Esophagus muscularis mucosa (tissue), 4 donors: Measurements from ENCODE around the gene STIP1. TPM values are rescaled to one million over a fixed set of nuclear protein-coding genes. Genes with fewer than 3 reads are reported as not detected.
A peak's percentile ranks its signal among the peaks of the same experiment; 100 is the strongest.

Source experiments
- DNase-seq: peaks from one replicate; pipeline ENCODE4 v3.0.0-alpha.2; 2017; ENCODE audit errors: extremely low spot score
- H3K27ac ChIP-seq, 4 donors: fragments of 200-600 bp; sonication (generic); replicated peaks in 1 of 4; 1 replicate in 3 of 4; 2 replicates in 1 of 4; pipeline ENCODE4 v1.5.1; 2016 to 2019; ENCODE audit warnings: mild to moderate bottlenecking in 1 of 4
- H3K27me3 ChIP-seq, 4 donors: fragments of 200-600 bp; sonication (generic); one replicate each; pipeline versions ENCODE4 v1.5.1 to v1.6.0; 2016 to 2019
- H3K36me3 ChIP-seq, 4 donors: fragments of 200-600 bp; sonication (generic); one replicate each; pipeline ENCODE4 v1.5.1; 2016 to 2019
- H3K4me1 ChIP-seq, 4 donors: fragments of 200-600 bp; sonication (generic); one replicate each; pipeline ENCODE4 v1.5.1; 2016 to 2019
- H3K4me3 ChIP-seq, 4 donors: fragments of 200-600 bp; sonication (generic); 1 replicate in 2 of 4; 2 replicates in 2 of 4; pipeline ENCODE4 v1.5.1; 2016 to 2019; ENCODE audit warnings: mild to moderate bottlenecking in 4 of 4, moderate library complexity in 1 of 4
- H3K9me3 ChIP-seq, 4 donors: fragments of 200-600 bp; sonication (generic); 1 replicate in 3 of 4; 2 replicates in 1 of 4; pipeline ENCODE4 v1.5.1; 2016 to 2019
- CTCF ChIP-seq, 3 experiments: fragments of 200-600 bp in 2 of 3; fragments of 450-650 bp in 1 of 3; sonication (generic) in 2 of 3; IDR thresholded peaks; one replicate each; pipeline ENCODE4 v1.5.1; 2017 to 2019; ENCODE audit warnings: antibody characterized with exemption in 3 of 3, mild to moderate bottlenecking in 2 of 3, moderate library complexity in 1 of 3
- EP300 ChIP-seq: sonication (generic); formaldehyde crosslinking; IDR thresholded peaks from one replicate; pipeline ENCODE4 v1.6.1; 2017; ENCODE audit warnings: antibody characterized with exemption
- POLR2A ChIP-seq: fragments of 450-650 bp; IDR thresholded peaks from one replicate; pipeline ENCODE4 v1.6.1; 2017; ENCODE audit warnings: antibody characterized with exemption, moderate library complexity, mild to moderate bottlenecking, low read depth
- POLR2AphosphoS5 ChIP-seq, 2 donors: sonication (generic); formaldehyde crosslinking; IDR thresholded peaks; one replicate each; pipeline ENCODE4 v1.6.1; 2017; ENCODE audit warnings: antibody characterized with exemption in 2 of 2
- WGBS: methylation state at CpG from one replicate; pipeline ENCODE4 v1.1.5; 2018; 5-methylcytosine and 5-hydroxymethylcytosine counted together
- intact Hi-C: fragments of 100-400 bp; cut with DNase I; formaldehyde crosslinking; loops from one replicate; pipeline ENCODE4 v1.15.1; 2023
- total RNA-seq, 4 donors: library from RNA; depleted of rRNA; stranded (reverse); fragments of >200 nt; gene quantifications; one replicate each; pipeline versions ENCODE4 v1.1.0 to v1.2.1, GENCODE V29; 2016

Gene STIP1
- total RNA-seq, 4 donors from 2014 or later, result 82.2 to 116 (median 101) TPM

GRCh38 chr11:64141081-64141783 is 44.7 kb upstream of the STIP1 start:
- TF ChIP-seq POLR2A (no peak), POLR2AphosphoS5 (IDR thresholded peaks at IDR 0.05) (no peak), CTCF (IDR thresholded peaks at IDR 0.05) (no peak)
- Histone ChIP-seq H3K27ac (no peak overlapping the region), H3K27me3 (no peaks in the 10 kb centered on the region), H3K4me1 (peaks cover 0 to 13% (median 5%) of the 10 kb centered on the region in 4 donors), H3K4me3 (no peak overlapping the region), H3K9me3 (no peaks in the 10 kb centered on the region), H3K36me3 (no peaks in the 10 kb centered on the region)
- intact Hi-C loops, result no loop called here
- WGBS, result 63% methylated on average over 15 of the region's 21 CpGs
- DNase-seq, result no peak

- DNase-seq, result no peak
- Histone ChIP-seq H3K36me3 (no peaks in the 10 kb centered on the region), H3K27ac (no peak overlapping the region), H3K4me3 (no peak overlapping the region), H3K27me3 (no peaks in the 10 kb centered on the region), H3K9me3 (no peaks in the 10 kb centered on the region), H3K4me1 (peaks cover 14 to 35% (median 23%) of the 10 kb centered on the region in 4 donors)
- 95% methylated on average over 39 of the region's 41 CpGs for WGBS
- TF ChIP-seq POLR2AphosphoS5 (IDR thresholded peaks at IDR 0.05) (no peak), CTCF (IDR thresholded peaks at IDR 0.05) (no peak), POLR2A (no peak), EP300 (no peak)
- intact Hi-C loops, result no loop called here
Observed at GRCh38 chr11:64144587-64145472, 41.1 kb upstream of the STIP1 start.

DNA sequence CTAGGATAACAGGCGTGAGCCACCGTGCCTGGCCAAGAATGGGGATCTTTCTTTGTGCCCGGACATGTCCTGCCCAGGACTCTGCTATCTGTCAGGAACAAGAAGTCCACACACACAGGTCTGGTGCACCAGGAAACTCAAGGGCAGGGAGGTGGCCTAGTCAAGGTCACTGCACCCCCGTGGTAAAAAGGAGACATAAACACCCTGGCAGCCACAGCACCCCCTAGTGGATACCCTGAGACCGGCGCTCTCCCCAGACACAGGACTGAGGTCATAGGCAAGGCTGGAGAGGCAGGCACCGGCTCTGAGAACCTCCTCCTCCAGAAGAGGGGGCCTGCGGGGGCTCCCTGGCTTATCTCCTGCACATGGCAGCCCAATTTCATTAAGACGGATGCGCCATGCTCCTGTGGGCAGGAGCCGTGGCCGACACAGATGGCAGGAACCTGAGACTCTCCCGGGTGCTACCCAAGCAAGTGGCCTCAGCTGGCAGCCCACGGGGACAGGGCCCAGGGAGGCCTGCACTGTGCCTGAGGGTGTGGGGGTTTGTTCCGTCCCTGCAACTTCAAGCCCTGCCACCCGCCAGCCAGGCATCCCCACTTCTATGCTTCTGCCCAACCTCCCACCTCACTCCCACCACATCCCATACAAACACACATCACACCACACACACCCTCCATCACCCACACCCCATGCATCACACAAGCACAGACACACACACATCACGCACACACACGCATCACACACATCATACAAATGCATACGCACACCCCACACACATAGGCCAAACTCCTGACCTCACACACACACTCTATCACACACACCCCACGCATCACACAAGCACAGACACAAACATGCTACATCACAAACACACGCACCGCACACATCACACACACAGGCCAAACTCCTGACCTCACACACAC is 39.7 kb upstream of the STIP1 start:
- no peak for DNase-seq
- H3K27ac ChIP-seq, result no peak overlapping the region
- intact Hi-C loops, result no loop called here
- 75% methylated on average over 18 of the region's 22 CpGs for WGBS
- TF ChIP-seq POLR2AphosphoS5 (IDR thresholded peaks at IDR 0.05), result no peak
- TF ChIP-seq CTCF (IDR thresholded peaks at IDR 0.05), result peak; percentile 33 to 61 (median 38)
- no peaks in the 10 kb centered on the region for H3K9me3 ChIP-seq
- peaks cover 14 to 32% (median 28%) of the 10 kb centered on the region in 4 donors for H3K4me1 ChIP-seq
- no peaks in the 10 kb centered on the region for H3K27me3 ChIP-seq
- H3K36me3 ChIP-seq, result peaks cover 0 to 9% (median 3%) of the 10 kb centered on the region in 4 donors
- no peak overlapping the region for H3K4me3 ChIP-seq

DNA sequence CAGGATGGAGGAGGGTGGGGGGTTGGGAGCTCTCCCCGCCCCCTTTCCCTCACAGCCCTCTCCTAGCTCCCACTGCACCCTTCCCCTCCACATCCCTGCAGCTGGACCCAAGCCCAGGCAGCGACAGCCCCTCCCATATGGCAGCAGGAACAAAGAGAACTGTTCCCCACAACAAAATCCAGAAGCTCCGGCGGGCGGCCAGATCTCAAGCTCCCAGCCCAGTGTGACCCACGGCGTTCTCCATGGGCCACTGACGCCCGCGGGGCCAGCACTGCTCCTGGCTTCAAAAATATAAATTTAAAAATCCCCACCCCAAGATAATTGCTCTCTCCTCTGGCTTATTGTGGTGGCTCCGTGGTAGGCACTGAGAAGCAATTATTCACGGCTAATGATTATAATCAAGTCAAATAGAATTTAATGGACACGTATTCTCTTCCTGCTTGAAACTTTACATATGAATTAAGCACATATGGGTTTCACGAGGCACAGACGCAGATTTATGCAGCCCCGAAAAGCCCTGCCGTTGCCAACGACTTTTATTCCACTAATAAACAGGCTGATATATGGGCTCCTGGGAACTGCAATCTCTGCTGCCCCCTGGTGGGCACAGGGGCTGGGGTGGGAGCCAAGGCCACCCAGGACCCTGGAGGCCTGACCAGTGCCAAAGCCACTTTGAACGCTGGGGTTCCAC is 37.6 kb upstream of the STIP1 start:
- TF ChIP-seq POLR2AphosphoS5 (IDR thresholded peaks at IDR 0.05) (peak in 1 of 2 donors; percentile 33), POLR2A (no peak), CTCF (IDR thresholded peaks at IDR 0.05) (peak; percentile 89 to 95 (median 94))
- 18% methylated on average over 17 of the region's 19 CpGs for WGBS
- DNase-seq, result no peak
- no peaks in the 10 kb centered on the region for H3K9me3 ChIP-seq
- H3K27me3 ChIP-seq, result no peaks in the 10 kb centered on the region
- peak overlapping the region in 3 of 4 donors; percentile 27 to 65 (median 42) for H3K27ac ChIP-seq
- H3K4me3 ChIP-seq, result peak overlapping the region; percentile 36 to 46 (median 39)
- H3K36me3 ChIP-seq, result peaks cover 0 to 9% (median 5%) of the 10 kb centered on the region in 4 donors
- intact Hi-C loops, result loop anchor here (1.0 kb wide), 1 partner anchor 148 kb away; no protein-coding TSS in a partner anchor
- H3K4me1 ChIP-seq, result peaks cover 22 to 34% (median 30%) of the 10 kb centered on the region in 4 donors
